Hepatocyte (in vitro differentiated cells): ENCODE results near the gene SUPT3H. TPM values are rescaled to one million over a fixed set of nuclear protein-coding genes. Genes with fewer than 3 reads are reported as not detected.

Experiments used
- DNase-seq: peaks from one replicate; pipeline ENCODE4 v3.0.0-alpha.2; 2016; ENCODE audit warnings: low spot score
- H2AFZ ChIP-seq: fragments of 200-600 bp; sonication (generic); 2 replicates; pipeline ENCODE4 v1.6.0; 2016; ENCODE audit warnings: antibody characterized with exemption, mild to moderate bottlenecking
- H3K27ac ChIP-seq: fragments of 200-600 bp; sonication (generic); 2 replicates; pipeline ENCODE4 v1.5.1; 2016; ENCODE audit warnings: mild to moderate bottlenecking
- H3K27me3 ChIP-seq: fragments of 200-600 bp; sonication (generic); 2 replicates; pipeline ENCODE4 v1.6.1; 2016
- H3K36me3 ChIP-seq: fragments of 200-600 bp; sonication (generic); replicated peaks from 2 replicates; pipeline ENCODE4 v1.5.1; 2016; ENCODE audit warnings: low read depth; ENCODE audit not compliant: insufficient read depth
- H3K4me1 ChIP-seq: fragments of 200-600 bp; sonication (generic); 2 replicates; pipeline ENCODE4 v1.5.1; 2016; ENCODE audit warnings: mild to moderate bottlenecking, moderate library complexity; ENCODE audit not compliant: insufficient read depth
- H3K4me2 ChIP-seq: fragments of 200-600 bp; sonication (generic); 2 replicates; pipeline ENCODE4 v1.6.0; 2016
- H3K4me3 ChIP-seq: fragments of 200-600 bp; sonication (generic); 2 replicates; pipeline ENCODE4 v1.5.1; 2016; ENCODE audit warnings: mild to moderate bottlenecking
- H3K79me2 ChIP-seq: fragments of 200-600 bp; sonication (generic); 2 replicates; pipeline ENCODE4 v1.6.0; 2017; ENCODE audit warnings: mild to moderate bottlenecking
- H3K9me2 ChIP-seq: fragments of 200-600 bp; sonication (generic); replicated peaks from 2 replicates; pipeline ENCODE4 v1.6.0; 2017; ENCODE audit warnings: mild to moderate bottlenecking; ENCODE audit not compliant: insufficient read depth
- H3K9me3 ChIP-seq: fragments of 200-600 bp; sonication (generic); 2 replicates; pipeline ENCODE4 v1.5.1; 2016; ENCODE audit warnings: low read depth, mild to moderate bottlenecking
- H4K20me1 ChIP-seq: fragments of 200-600 bp; sonication (generic); 2 replicates; pipeline ENCODE4 v1.6.0; 2016; ENCODE audit warnings: mild to moderate bottlenecking; ENCODE audit not compliant: insufficient read depth, poor library complexity, severe bottlenecking
- EZH2 ChIP-seq: fragments of 200-600 bp; sonication (generic); IDR thresholded peaks from 2 replicates; pipeline ENCODE4 v1.6.1; 2016; ENCODE audit warnings: antibody characterized with exemption, mild to moderate bottlenecking, borderline replicate concordance
- EZH2phosphoT487 ChIP-seq: fragments of 200-600 bp; sonication (generic); IDR thresholded peaks from one replicate; pipeline ENCODE4 v1.6.1; 2018; ENCODE audit warnings: antibody characterized with exemption, mild to moderate bottlenecking, low read depth, moderate library complexity; ENCODE audit not compliant: unreplicated experiment, severe bottlenecking
- WGBS: methylation state at CpG from one replicate; pipeline ENCODE4 v1.1.6; 2016; ENCODE audit warnings: low lambda C conversion rate; ENCODE audit errors: missing lambda C conversion rate; 5-methylcytosine and 5-hydroxymethylcytosine counted together
- polyA plus RNA-seq: library from polyadenylated mRNA; unstranded; fragments of >200 nt; fragmentation: Nextera tagmentation; extraction: Ambion mirVana; gene quantifications from 2 replicates; pipeline ENCODE4 v1.2.1, GENCODE V29; 2016
- total RNA-seq: library from RNA; depleted of rRNA; stranded (reverse); fragments of >200 nt; gene quantifications from 2 replicates; pipeline ENCODE4 v1.2.3, GENCODE V29; 2014
- TF ChIP-seq, protein P1 (sequence below): fragments of 200-600 bp; sonication (generic); IDR thresholded peaks from 2 replicates; pipeline ENCODE4 v1.5.1; 2016; ENCODE audit warnings: antibody characterized with exemption, mild to moderate bottlenecking; ENCODE audit not compliant: poor library complexity

The SUPT3H gene
- total and polyA plus RNA-seq, 2 experiments from 2014 or later, result 6.8 to 7.7 TPM

DNA sequence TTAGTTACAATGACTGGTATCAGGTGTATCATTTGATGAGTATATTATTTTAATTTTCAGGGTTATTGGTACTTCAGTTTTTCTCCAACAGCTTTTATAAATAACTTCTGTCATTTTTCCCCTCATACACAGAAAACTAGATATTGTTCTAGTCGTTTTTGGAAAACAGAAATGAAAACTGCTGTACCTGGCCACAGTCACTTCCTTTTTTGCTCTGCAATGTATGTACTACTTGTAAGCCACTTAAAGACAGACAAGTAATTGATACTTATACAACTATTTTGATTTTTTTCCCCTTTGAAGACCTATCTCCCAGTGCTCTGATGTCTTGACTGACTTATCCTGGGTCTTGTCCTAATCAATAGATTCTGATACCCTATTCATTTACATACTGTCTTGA is 268.2 kb downstream of the SUPT3H start:
- Histone ChIP-seq H3K4me3 (no peak overlapping the region), H3K79me2 (no peaks in the 10 kb centered on the region), H3K36me3 (no peaks in the 10 kb centered on the region), H3K27me3 (no peaks in the 10 kb centered on the region), H3K4me2 (no peak overlapping the region), H4K20me1 (no peaks in the 10 kb centered on the region), H3K9me2 (no peaks in the 10 kb centered on the region), H3K9me3 (no peaks in the 10 kb centered on the region), H3K4me1 (no peaks in the 10 kb centered on the region), H3K27ac (no peak overlapping the region), H2AFZ (no peak overlapping the region)
- no peak for DNase-seq
- no peak for TF ChIP-seq EZH2phosphoT487
- TF ChIP-seq EZH2, result no peak
- TF ChIP-seq, protein P1, sequence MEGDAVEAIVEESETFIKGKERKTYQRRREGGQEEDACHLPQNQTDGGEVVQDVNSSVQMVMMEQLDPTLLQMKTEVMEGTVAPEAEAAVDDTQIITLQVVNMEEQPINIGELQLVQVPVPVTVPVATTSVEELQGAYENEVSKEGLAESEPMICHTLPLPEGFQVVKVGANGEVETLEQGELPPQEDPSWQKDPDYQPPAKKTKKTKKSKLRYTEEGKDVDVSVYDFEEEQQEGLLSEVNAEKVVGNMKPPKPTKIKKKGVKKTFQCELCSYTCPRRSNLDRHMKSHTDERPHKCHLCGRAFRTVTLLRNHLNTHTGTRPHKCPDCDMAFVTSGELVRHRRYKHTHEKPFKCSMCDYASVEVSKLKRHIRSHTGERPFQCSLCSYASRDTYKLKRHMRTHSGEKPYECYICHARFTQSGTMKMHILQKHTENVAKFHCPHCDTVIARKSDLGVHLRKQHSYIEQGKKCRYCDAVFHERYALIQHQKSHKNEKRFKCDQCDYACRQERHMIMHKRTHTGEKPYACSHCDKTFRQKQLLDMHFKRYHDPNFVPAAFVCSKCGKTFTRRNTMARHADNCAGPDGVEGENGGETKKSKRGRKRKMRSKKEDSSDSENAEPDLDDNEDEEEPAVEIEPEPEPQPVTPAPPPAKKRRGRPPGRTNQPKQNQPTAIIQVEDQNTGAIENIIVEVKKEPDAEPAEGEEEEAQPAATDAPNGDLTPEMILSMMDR, result no peak
- 78% methylated on average over 1 of the region's 1 CpG for WGBS

DNA sequence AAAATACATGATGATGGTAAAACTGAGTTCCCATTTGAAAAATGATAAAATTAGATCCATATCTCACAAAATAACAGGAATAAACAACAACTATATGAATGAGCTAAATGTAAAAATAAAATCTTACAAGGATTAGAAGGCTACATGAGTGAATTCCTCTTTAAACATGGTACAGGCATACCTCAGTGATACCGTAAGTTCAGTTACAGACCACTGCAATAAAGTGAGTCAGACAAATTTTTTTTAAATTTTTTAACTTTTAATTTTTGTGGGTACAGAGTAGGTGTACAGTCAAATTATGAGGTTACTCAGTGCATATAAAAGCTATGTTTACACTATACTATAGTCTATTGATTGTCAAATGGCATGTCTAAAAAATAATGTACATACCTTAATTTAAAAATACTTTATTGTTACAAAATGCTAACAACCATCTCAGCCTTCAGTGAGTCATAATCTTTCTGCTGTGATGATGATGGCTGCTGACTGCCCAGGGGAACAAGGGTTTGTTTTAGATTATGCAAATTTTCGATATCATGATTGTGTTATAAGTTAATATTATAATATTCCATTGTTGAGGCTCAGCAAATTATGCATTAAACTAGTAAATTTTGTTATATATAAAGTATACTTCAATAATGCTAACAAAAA is 272.4 kb downstream of the SUPT3H start:
- WGBS, result 97% methylated on average over 2 of the region's 2 CpGs
- H3K9me2 ChIP-seq, result no peaks in the 10 kb centered on the region
- no peaks in the 10 kb centered on the region for H3K79me2 ChIP-seq
- no peak overlapping the region for H2AFZ ChIP-seq
- no peak overlapping the region for H3K27ac ChIP-seq
- no peak for DNase-seq
- no peak overlapping the region for H3K4me2 ChIP-seq
- no peaks in the 10 kb centered on the region for H3K4me1 ChIP-seq
- no peaks in the 10 kb centered on the region for H3K36me3 ChIP-seq
- H4K20me1 ChIP-seq, result no peaks in the 10 kb centered on the region
- H3K27me3 ChIP-seq, result no peaks in the 10 kb centered on the region
- no peak for TF ChIP-seq EZH2
- TF ChIP-seq, protein P1, result no peak
- TF ChIP-seq EZH2phosphoT487, result no peak
- no peaks in the 10 kb centered on the region for H3K9me3 ChIP-seq
- no peak overlapping the region for H3K4me3 ChIP-seq

GRCh38 chr6:45104429-45104828 is 273.3 kb downstream of the SUPT3H start:
- no peaks in the 10 kb centered on the region for H3K9me2 ChIP-seq
- no peaks in the 10 kb centered on the region for H4K20me1 ChIP-seq
- no peak overlapping the region for H3K4me2 ChIP-seq
- TF ChIP-seq, protein P1, result no peak
- TF ChIP-seq EZH2, result no peak
- TF ChIP-seq EZH2phosphoT487, result no peak
- H3K4me3 ChIP-seq, result no peak overlapping the region
- H3K9me3 ChIP-seq, result no peaks in the 10 kb centered on the region
- no peaks in the 10 kb centered on the region for H3K27me3 ChIP-seq
- no peak for DNase-seq
- WGBS, result 58% methylated on average over 1 of the region's 1 CpG
- H2AFZ ChIP-seq, result no peak overlapping the region
- no peaks in the 10 kb centered on the region for H3K79me2 ChIP-seq
- no peak overlapping the region for H3K27ac ChIP-seq
- H3K4me1 ChIP-seq, result no peaks in the 10 kb centered on the region
- H3K36me3 ChIP-seq, result no peaks in the 10 kb centered on the region
